ENCODE measurements around the gene GPAM.

DNA sequence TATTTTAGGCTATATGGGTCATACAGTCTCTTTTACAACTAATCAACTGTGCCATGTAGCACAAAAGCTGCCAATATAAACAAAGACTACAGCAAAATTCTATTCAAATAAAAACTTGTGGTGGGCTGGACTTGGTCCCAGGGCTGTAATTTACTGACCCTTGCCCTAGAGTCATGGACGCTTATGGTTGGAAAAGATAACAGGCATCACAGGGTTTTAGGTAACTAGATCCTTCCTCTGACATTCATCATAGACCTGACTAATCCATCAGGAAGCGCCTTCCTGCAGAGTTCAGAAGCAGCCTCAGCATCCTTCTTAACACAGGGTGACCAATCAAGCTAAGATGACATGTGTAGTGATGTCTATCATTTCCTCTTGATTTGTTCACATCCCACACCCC, 40.2 kb upstream of the GPAM start:
- TF ChIP-seq, protein P1, sequence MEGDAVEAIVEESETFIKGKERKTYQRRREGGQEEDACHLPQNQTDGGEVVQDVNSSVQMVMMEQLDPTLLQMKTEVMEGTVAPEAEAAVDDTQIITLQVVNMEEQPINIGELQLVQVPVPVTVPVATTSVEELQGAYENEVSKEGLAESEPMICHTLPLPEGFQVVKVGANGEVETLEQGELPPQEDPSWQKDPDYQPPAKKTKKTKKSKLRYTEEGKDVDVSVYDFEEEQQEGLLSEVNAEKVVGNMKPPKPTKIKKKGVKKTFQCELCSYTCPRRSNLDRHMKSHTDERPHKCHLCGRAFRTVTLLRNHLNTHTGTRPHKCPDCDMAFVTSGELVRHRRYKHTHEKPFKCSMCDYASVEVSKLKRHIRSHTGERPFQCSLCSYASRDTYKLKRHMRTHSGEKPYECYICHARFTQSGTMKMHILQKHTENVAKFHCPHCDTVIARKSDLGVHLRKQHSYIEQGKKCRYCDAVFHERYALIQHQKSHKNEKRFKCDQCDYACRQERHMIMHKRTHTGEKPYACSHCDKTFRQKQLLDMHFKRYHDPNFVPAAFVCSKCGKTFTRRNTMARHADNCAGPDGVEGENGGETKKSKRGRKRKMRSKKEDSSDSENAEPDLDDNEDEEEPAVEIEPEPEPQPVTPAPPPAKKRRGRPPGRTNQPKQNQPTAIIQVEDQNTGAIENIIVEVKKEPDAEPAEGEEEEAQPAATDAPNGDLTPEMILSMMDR (IDR thresholded peaks at IDR 0.05): no peak
- TF ChIP-seq, protein P2, sequence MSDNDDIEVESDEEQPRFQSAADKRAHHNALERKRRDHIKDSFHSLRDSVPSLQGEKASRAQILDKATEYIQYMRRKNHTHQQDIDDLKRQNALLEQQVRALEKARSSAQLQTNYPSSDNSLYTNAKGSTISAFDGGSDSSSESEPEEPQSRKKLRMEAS (CRISPR knock-in tag; IDR thresholded peaks at IDR 0.05): no peak

Measured in WTC11 (cell line).